ELR (cell line): ENCODE results near the gene STIP1.

Experiments used
- DNase-seq: peaks from one replicate; pipeline ENCODE4 v3.0.0-alpha.2; 2015; ENCODE audit warnings: low read depth

Gene STIP1

DNA sequence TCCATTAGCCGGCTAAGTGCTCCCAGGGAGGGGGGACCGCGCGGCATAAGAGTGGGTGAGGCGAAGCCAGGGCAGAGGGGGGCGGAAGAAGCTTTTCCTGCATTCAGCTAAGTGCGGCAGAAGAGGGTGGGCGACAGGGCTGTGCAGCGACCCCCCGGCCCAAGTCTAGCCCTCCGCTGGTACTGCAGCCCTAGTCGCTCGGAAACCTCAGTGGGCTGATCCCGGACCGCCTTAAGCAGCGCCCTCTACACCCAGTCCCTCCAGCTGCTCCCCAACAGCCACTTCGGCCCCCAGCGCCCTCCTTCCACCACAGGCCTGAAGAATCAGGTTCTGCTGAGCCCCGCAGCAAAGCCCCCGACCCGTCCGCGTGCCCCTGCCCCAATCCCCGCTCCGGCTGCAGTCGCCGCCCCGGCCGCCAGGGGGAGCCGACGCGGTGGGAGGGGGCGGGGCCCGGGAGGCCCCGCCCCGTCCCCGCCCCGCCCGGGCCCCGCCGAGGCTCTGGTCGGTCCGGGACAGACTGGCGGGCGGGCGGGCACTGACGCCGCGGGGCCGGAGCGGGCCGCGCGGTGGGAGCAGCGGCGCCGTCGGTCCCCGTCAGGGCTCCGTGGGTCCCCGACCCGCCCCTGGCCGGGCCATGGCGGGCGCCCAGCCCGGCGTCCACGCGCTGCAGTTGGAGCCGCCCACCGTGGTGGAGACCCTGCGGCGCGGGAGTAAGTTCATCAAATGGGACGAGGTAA is 65.2 kb downstream of the STIP1 start, which contains the start of gene PLCB3:
PLCB3 (plus strand) TSS at position 515 of the 737 bp plus-strand sequence; CDS start at position 635, 120 bp downstream.
- DNase-seq, result peak; percentile 58

DNA sequence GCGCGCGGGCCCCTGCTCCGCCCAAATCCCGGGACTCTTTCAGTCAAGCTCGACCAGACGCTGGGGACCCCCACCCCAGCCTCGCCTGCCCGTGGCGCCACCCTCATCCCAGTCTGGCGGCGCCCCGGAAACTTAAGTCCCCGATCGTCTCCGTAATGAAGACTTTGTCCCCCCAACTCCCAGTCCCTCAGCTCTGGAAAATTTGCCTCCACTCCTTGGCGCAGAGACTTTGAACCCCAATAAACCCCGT is 65.7 kb downstream of the STIP1 start:
- DNase-seq, result no peak

DNA sequence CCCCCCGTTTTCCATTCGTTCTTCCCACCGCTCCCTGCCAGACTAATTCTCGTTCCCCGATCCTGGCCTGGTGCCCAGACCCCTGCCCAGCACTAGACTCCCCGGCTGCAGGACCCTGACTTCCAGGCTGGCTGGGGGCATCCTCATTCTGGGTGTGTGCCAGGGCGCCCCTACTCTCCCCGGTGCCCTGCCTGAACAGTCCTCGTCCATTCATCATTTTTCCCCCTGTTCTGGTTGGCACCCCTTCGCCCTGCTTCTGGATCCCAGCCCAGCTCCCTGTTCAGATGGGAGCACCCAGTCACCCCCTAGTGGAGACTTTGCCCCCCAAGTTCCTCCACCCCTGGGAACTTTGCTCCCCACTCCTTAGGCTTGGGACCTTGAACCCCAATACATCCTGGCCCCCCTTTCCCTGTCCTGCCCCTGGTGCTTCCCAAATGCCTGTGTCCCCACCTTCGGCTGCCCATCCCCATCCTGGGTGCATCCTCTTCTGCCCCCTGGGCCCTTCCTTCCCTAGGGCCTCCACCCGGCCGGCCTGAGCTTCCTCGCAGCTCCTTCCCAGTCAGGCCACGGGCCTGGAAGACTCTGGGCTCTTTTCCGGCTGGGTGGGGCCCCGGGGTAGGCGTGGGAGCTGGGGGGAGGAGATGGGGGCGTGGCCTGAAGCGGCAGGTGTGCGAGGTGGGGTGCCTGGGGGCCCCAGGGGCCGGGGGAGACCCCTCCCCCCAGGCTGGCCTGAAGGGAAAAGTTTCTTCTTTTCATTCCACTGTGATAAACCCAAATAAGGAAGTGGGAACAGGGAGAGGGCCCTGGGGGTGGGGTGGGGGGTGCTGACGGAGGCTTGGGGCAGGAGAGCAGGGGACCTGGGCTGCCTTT is 66.3 kb downstream of the STIP1 start:
- peak; percentile 78 for DNase-seq

DNA sequence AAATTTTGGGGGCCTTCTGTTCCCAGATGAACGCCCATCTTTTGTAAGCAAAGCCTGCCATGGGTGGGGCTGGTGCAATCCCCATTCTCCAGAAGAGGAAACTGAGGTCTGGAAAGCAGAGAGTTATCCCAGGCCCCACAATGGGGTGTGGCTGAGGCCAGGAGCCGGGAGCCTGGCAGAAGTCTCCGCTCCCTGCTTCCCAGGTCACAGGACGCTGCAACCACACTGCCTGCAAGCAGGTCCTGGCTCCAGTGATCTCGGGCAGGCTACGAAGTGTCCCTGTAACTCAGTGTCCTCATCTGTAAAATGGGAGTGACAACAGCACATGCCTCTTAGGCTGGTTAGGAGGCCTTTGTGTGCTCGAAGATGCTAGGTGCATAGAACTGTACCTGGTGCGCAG is 67.1 kb downstream of the STIP1 start:
- DNase-seq, result no peak

DNA sequence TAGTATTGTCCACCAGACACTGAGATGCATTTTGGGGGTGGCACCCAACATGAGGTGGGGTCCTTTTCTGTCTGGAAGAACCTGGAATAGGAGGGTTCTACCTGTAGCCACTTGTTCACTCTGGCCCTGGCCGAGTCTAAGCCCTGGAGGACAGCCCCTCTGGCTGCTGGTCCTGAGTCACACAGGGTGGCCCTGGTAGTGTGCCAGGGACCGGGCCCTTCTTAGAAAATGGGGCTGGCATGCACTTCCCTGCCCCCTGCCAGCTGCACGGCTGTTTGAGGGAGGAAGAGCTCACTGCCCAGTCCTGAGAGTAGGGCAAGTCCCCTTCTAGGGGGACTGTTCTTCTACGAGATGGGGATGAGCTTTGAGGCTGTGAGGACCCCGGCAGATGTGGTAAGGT is 67.5 kb downstream of the STIP1 start:
- no peak for DNase-seq
